Measurements from ENCODE around the gene WDFY1. TPM values are rescaled to one million over a fixed set of nuclear protein-coding genes. Genes with fewer than 3 reads are reported as not detected.
A peak's percentile ranks its signal among the peaks of the same experiment; 100 is the strongest.

Gene WDFY1
- polyA plus RNA-seq, 3 donors = 31.7 to 59.8 (median 40.7) TPM

DNA sequence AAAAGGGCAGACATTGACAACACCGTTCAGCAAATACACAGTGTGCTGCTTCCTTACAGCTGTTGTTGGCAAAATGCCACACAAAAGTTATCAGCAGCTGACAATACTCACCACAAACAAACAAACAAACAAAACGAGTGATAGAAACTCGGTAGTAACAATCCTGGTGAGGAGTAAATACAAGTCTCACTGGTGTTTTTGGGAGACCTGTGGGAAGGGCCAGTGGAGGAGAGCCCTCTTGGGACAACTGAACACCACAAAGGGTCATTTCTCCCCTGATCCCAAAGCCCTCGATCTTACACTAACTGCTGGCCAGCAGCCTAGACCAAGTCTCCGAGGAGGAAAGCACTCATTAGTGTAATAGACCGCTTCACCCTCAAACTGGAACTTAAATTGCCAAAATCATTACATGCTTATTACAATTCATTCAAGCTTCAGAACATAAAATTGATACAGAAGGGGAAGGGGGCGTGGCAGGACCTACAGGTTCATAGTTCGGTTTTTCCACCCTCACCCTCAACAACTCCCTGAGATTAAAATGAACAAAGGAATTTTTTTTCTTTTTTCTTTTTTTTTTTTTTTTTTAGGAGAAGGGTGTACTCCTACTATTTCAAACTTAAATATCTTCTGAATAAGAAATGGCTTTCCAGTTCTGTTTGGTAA, 112.8 kb downstream of the WDFY1 start:
- H3K9ac ChIP-seq (ENCODE audit: insufficient read depth, low read length, poor library complexity, severe bottlenecking) = no peak overlapping the region
- peaks cover 2 to 3% (median 3%) of the 10 kb centered on the region in 3 donors for H3K27me3 Mint-ChIP-seq (ENCODE audit: low read depth in 3 of 3)
- H3K27ac ChIP-seq (ENCODE audit: low read depth in 1 of 2, low read length in 2 of 2) = no peak overlapping the region
- no peaks in the 10 kb centered on the region for H4K20me1 ChIP-seq (ENCODE audit: insufficient read depth, low read length)
- no CpG with 5 or more reads among the region's 8 CpGs for WGBS (ENCODE audit: insufficient coverage)
- H3K79me2 ChIP-seq (ENCODE audit: insufficient read depth, low read length) = peaks cover 50% of the 10 kb centered on the region
- peaks cover 19% of the 10 kb centered on the region for H3K4me1 Mint-ChIP-seq
- H3K9me3 Mint-ChIP-seq = no peaks in the 10 kb centered on the region
- peak overlapping the region in 1 of 7 donors; percentile 68 for H3K27ac Mint-ChIP-seq
- no peaks in the 10 kb centered on the region for H3K27me3 ChIP-seq (ENCODE audit: control insufficient read depth in 2 of 2, insufficient read depth in 2 of 2, low read length in 2 of 2)
- peaks cover 3 to 6% of the 10 kb centered on the region in 2 donors for H3K36me3 Mint-ChIP-seq
- H3K4me3 Mint-ChIP-seq = no peak overlapping the region
- no peak overlapping the region for H2AFZ ChIP-seq (ENCODE audit: insufficient read depth, low read depth, low read length, poor library complexity, severe bottlenecking)
- H3K4me3 ChIP-seq (replicated peaks in 1 of 3; ENCODE audit: low read depth in 2 of 3, low read length in 3 of 3) = no peak overlapping the region
- TF ChIP-seq, protein P1, sequence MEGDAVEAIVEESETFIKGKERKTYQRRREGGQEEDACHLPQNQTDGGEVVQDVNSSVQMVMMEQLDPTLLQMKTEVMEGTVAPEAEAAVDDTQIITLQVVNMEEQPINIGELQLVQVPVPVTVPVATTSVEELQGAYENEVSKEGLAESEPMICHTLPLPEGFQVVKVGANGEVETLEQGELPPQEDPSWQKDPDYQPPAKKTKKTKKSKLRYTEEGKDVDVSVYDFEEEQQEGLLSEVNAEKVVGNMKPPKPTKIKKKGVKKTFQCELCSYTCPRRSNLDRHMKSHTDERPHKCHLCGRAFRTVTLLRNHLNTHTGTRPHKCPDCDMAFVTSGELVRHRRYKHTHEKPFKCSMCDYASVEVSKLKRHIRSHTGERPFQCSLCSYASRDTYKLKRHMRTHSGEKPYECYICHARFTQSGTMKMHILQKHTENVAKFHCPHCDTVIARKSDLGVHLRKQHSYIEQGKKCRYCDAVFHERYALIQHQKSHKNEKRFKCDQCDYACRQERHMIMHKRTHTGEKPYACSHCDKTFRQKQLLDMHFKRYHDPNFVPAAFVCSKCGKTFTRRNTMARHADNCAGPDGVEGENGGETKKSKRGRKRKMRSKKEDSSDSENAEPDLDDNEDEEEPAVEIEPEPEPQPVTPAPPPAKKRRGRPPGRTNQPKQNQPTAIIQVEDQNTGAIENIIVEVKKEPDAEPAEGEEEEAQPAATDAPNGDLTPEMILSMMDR (IDR thresholded peaks at IDR 0.05) = no peak
- H3K4me1 ChIP-seq (ENCODE audit: control insufficient read depth in 1 of 2, insufficient read depth in 2 of 2, low read length in 2 of 2) = peaks cover 15% of the 10 kb centered on the region in 2 donors
- no peaks in the 10 kb centered on the region for H3K36me3 ChIP-seq (replicated peaks in 1 of 2; ENCODE audit: control insufficient read depth in 1 of 2, insufficient read depth in 2 of 2, low read length in 2 of 2)
- intact Hi-C loops (cut with micrococcal nuclease) = loop anchor here in 1 of 2 donors (10.0 kb wide), 1 partner anchor 122 kb away; the partner anchor contains the start of gene MRPL44
- DNase-seq = no peak
- H3K9me3 ChIP-seq (replicated peaks in 1 of 2; ENCODE audit: control insufficient read depth in 1 of 2, insufficient read depth in 1 of 2, low read length in 2 of 2) = no peaks in the 10 kb centered on the region
- no peak overlapping the region for H3K4me2 ChIP-seq (replicated peaks; ENCODE audit: extremely low read depth, low read length, poor library complexity, severe bottlenecking)

DNA sequence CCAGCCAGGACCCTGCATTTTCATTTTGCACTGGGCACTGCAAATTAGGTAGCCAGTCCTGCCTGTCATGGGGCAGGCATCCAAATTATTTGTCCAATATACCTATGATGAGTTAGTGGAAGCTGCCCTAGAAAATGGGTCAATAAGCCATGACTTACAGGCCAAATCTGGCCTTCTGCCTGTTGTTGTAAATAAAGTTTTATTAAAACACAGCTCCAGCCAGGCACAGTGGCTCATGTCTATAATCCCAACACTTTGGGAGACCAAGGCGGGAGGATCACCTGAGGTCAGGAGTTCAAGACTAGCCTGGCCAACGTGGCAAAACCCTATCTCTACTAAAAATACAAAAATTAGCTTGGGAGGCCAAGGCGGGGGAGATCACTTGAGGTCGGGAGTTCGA, 116.0 kb downstream of the WDFY1 start:
- peak overlapping the region in 2 of 7 donors; percentile 25 to 76 for H3K27ac Mint-ChIP-seq
- no peak overlapping the region for H3K4me3 Mint-ChIP-seq
- intact Hi-C loops (cut with micrococcal nuclease) = no loop called here
- DNase-seq = no peak
- H3K9me3 ChIP-seq (replicated peaks in 1 of 2; ENCODE audit: control insufficient read depth in 1 of 2, insufficient read depth in 1 of 2, low read length in 2 of 2) = no peaks in the 10 kb centered on the region
- no peaks in the 10 kb centered on the region for H3K4me1 ChIP-seq (ENCODE audit: control insufficient read depth in 1 of 2, insufficient read depth in 2 of 2, low read length in 2 of 2)
- no peaks in the 10 kb centered on the region for H3K36me3 ChIP-seq (replicated peaks in 1 of 2; ENCODE audit: control insufficient read depth in 1 of 2, insufficient read depth in 2 of 2, low read length in 2 of 2)
- H3K4me1 Mint-ChIP-seq = no peaks in the 10 kb centered on the region
- H3K27me3 Mint-ChIP-seq (ENCODE audit: low read depth in 3 of 3) = no peaks in the 10 kb centered on the region
- H3K27me3 ChIP-seq (ENCODE audit: control insufficient read depth in 2 of 2, insufficient read depth in 2 of 2, low read length in 2 of 2) = no peaks in the 10 kb centered on the region
- H2AFZ ChIP-seq (ENCODE audit: insufficient read depth, low read depth, low read length, poor library complexity, severe bottlenecking) = no peak overlapping the region
- H3K79me2 ChIP-seq (ENCODE audit: insufficient read depth, low read length) = peaks cover 38% of the 10 kb centered on the region
- peaks cover 0 to 3% (median 0%) of the 10 kb centered on the region in 7 donors for H3K9me3 Mint-ChIP-seq
- H3K36me3 Mint-ChIP-seq = peaks cover 6 to 16% of the 10 kb centered on the region in 2 donors
- H3K4me3 ChIP-seq (replicated peaks in 1 of 3; ENCODE audit: low read depth in 2 of 3, low read length in 3 of 3) = no peak overlapping the region
- H3K4me2 ChIP-seq (replicated peaks; ENCODE audit: extremely low read depth, low read length, poor library complexity, severe bottlenecking) = no peak overlapping the region
- H4K20me1 ChIP-seq (ENCODE audit: insufficient read depth, low read length) = no peaks in the 10 kb centered on the region
- H3K27ac ChIP-seq (ENCODE audit: low read depth in 1 of 2, low read length in 2 of 2) = no peak overlapping the region
- 94% methylated on average over 2 of the region's 5 CpGs for WGBS (ENCODE audit: insufficient coverage)
- TF ChIP-seq, protein P1 (IDR thresholded peaks at IDR 0.05) = no peak
- H3K9ac ChIP-seq (ENCODE audit: insufficient read depth, low read length, poor library complexity, severe bottlenecking) = no peak overlapping the region
